T47D (cell line): Measurements from ENCODE around the gene PDE4D.

Experiments used
- DNase-seq, 2 experiments: peaks; one replicate each; pipeline versions ENCODE4 v3.0.0 to v3.0.0-alpha.2; 2011 to 2012; ENCODE audit warnings: low read depth in 1 of 2, low spot score in 1 of 2
- JUND ChIP-seq: IDR thresholded peaks from 2 replicates; pipeline ENCODE4 v1.6.1; 2012; ENCODE audit warnings: low read depth
- in situ Hi-C: cut with HindIII; loops from 2 replicates; pipeline ENCODE4 v1.10.0; 2016; ENCODE audit warnings: low sequenced_read_pairs, low pct_unique_long_range_greater_than_20kb

The PDE4D gene

GRCh38 chr5:59866661-59867060, 26.9 kb downstream of the PDE4D start:
- TF ChIP-seq JUND = no peak
- in situ Hi-C loops = no loop called here
- DNase-seq = no peak

GRCh38 chr5:59864718-59865117, 28.8 kb downstream of the PDE4D start:
- in situ Hi-C loops = no loop called here
- no peak for TF ChIP-seq JUND
- no peak for DNase-seq

- in situ Hi-C loops = no loop called here
Measured at GRCh38 chr5:59863777-59864176, 29.7 kb downstream of the PDE4D start.

GRCh38 chr5:59856358-59856757, 37.2 kb downstream of the PDE4D start:
- TF ChIP-seq JUND = no peak
- in situ Hi-C loops = no loop called here

More at GRCh38 chr5:59863777-59864176, 29.7 kb downstream of the PDE4D start:
- DNase-seq = no peak
- no peak for TF ChIP-seq JUND

GRCh38 chr5:59850766-59851165, 42.8 kb downstream of the PDE4D start:
- TF ChIP-seq JUND = no peak
- no peak for DNase-seq
- in situ Hi-C loops = no loop called here

More at GRCh38 chr5:59856358-59856757, 37.2 kb downstream of the PDE4D start:
- DNase-seq = no peak

- TF ChIP-seq JUND = no peak
- in situ Hi-C loops = no loop called here
- DNase-seq = no peak
Measured at GRCh38 chr5:59847586-59847985, 45.9 kb downstream of the PDE4D start.

GRCh38 chr5:59845730-59846129, 47.8 kb downstream of the PDE4D start:
- in situ Hi-C loops = no loop called here
- no peak for DNase-seq
- TF ChIP-seq JUND = no peak

- no peak for TF ChIP-seq JUND
- no peak for DNase-seq
- in situ Hi-C loops = no loop called here
Measured at GRCh38 chr5:59843511-59844213, 49.9 kb downstream of the PDE4D start.

GRCh38 chr5:59842999-59843398, 50.5 kb downstream of the PDE4D start:
- TF ChIP-seq JUND = no peak

GRCh38 chr5:59840200-59840601, 53.3 kb downstream of the PDE4D start:
- in situ Hi-C loops = no loop called here
- no peak for TF ChIP-seq JUND
- DNase-seq = no peak

More at GRCh38 chr5:59842999-59843398, 50.5 kb downstream of the PDE4D start:
- DNase-seq = no peak
- in situ Hi-C loops = no loop called here

- no peak for DNase-seq
- no peak for TF ChIP-seq JUND
- in situ Hi-C loops = no loop called here
Measured at GRCh38 chr5:59838989-59839388, 54.5 kb downstream of the PDE4D start.

GRCh38 chr5:59838067-59838466, 55.5 kb downstream of the PDE4D start:
- no peak for TF ChIP-seq JUND
- DNase-seq = no peak
- in situ Hi-C loops = no loop called here

GRCh38 chr5:59837071-59837470, 56.5 kb downstream of the PDE4D start:
- in situ Hi-C loops = no loop called here

GRCh38 chr5:59835800-59836199, 57.7 kb downstream of the PDE4D start:
- in situ Hi-C loops = no loop called here
- DNase-seq = no peak
- no peak for TF ChIP-seq JUND

More at GRCh38 chr5:59837071-59837470, 56.5 kb downstream of the PDE4D start:
- TF ChIP-seq JUND = no peak
- no peak for DNase-seq
